CD4-positive, alpha-beta T cell treated with Interleukin-10 for 1 hour (primary cell): ENCODE results near the gene SNX11.
A peak's percentile ranks its signal among the peaks of the same experiment; 100 is the strongest.
"Not testable (repeated sequence)": the region's sequence is repeated elsewhere in the genome, so short reads cannot be mapped to it uniquely, and the experiment has no call there.

Experiments
- DNase-seq: peaks from one replicate; pipeline ENCODE4 v3.0.0-alpha.2; 2020

SNX11 gene

GRCh38 chr17:48107137-48108055, at the start of gene SNX11:
Gene SNX11 (plus strand): TSS chr17:48107766. CDS start chr17:48112044, 4,278 bp downstream.
- DNase-seq, result peak; percentile 94

- DNase-seq, result no peak
Observed at GRCh38 chr17:48058393-48059124, 49.0 kb upstream of the SNX11 start.

GRCh38 chr17:48059125-48059668, 48.4 kb upstream of the SNX11 start:
- DNase-seq, result no peak

- no peak for DNase-seq
Observed at GRCh38 chr17:48060249-48060648, 47.3 kb upstream of the SNX11 start.

- DNase-seq, result no peak
Observed at GRCh38 chr17:48062273-48062672, 45.3 kb upstream of the SNX11 start.

GRCh38 chr17:48064638-48065037, 42.9 kb upstream of the SNX11 start:
- no peak for DNase-seq

GRCh38 chr17:48066192-48066591, 41.4 kb upstream of the SNX11 start:
- DNase-seq, result no peak

GRCh38 chr17:48066656-48067055, 40.9 kb upstream of the SNX11 start:
- DNase-seq, result no peak

GRCh38 chr17:48067245-48067644, 40.3 kb upstream of the SNX11 start:
- DNase-seq, result no peak

- not testable (repeated sequence) for DNase-seq
Observed at GRCh38 chr17:48067808-48068207, 39.8 kb upstream of the SNX11 start.

- DNase-seq, result no peak
Observed at GRCh38 chr17:48068491-48068961, 39.0 kb upstream of the SNX11 start.

GRCh38 chr17:48070195-48070594, 37.4 kb upstream of the SNX11 start:
- no peak for DNase-seq

GRCh38 chr17:48071654-48072053, 35.9 kb upstream of the SNX11 start:
- no peak for DNase-seq

- not testable (repeated sequence) for DNase-seq
Observed at GRCh38 chr17:48072811-48073210, 34.8 kb upstream of the SNX11 start.

- DNase-seq, result not testable (repeated sequence)
Observed at GRCh38 chr17:48073566-48074094, 33.9 kb upstream of the SNX11 start.

- peak; percentile 81 for DNase-seq
Observed at GRCh38 chr17:48074322-48075081, 33.1 kb upstream of the SNX11 start.

- DNase-seq, result not testable (repeated sequence)
Observed at GRCh38 chr17:48077152-48077551, 30.4 kb upstream of the SNX11 start.

- no peak for DNase-seq
Observed at GRCh38 chr17:48081858-48082257, 25.7 kb upstream of the SNX11 start.

- DNase-seq, result no peak
Observed at GRCh38 chr17:48084932-48085331, 22.6 kb upstream of the SNX11 start.

GRCh38 chr17:48093341-48094045, 14.1 kb upstream of the SNX11 start:
- DNase-seq, result no peak

- no peak for DNase-seq
Observed at GRCh38 chr17:48095611-48096010, 12.0 kb upstream of the SNX11 start.

GRCh38 chr17:48100160-48100559, 7.4 kb upstream of the SNX11 start:
- DNase-seq, result no peak
